ENCODE results near the gene TPGS1.

- TF ChIP-seq, protein P1, sequence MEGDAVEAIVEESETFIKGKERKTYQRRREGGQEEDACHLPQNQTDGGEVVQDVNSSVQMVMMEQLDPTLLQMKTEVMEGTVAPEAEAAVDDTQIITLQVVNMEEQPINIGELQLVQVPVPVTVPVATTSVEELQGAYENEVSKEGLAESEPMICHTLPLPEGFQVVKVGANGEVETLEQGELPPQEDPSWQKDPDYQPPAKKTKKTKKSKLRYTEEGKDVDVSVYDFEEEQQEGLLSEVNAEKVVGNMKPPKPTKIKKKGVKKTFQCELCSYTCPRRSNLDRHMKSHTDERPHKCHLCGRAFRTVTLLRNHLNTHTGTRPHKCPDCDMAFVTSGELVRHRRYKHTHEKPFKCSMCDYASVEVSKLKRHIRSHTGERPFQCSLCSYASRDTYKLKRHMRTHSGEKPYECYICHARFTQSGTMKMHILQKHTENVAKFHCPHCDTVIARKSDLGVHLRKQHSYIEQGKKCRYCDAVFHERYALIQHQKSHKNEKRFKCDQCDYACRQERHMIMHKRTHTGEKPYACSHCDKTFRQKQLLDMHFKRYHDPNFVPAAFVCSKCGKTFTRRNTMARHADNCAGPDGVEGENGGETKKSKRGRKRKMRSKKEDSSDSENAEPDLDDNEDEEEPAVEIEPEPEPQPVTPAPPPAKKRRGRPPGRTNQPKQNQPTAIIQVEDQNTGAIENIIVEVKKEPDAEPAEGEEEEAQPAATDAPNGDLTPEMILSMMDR (IDR thresholded peaks at IDR 0.05; ENCODE audit: low read depth, low read length): no peak
- TF ChIP-seq MYC (IDR thresholded peaks at IDR 0.05; ENCODE audit: low read depth, low read length) (no peak), POLR2A (IDR thresholded peaks at IDR 0.05; ENCODE audit: extremely low read depth, insufficient read length) (no peak)
- TF ChIP-seq, protein P2, sequence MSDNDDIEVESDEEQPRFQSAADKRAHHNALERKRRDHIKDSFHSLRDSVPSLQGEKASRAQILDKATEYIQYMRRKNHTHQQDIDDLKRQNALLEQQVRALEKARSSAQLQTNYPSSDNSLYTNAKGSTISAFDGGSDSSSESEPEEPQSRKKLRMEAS (IDR thresholded peaks at IDR 0.05; ENCODE audit: low read depth, low read length): no peak
Measured at GRCh38 chr19:525857-526419, 18.6 kb downstream of the TPGS1 start.
